ENCODE measurements around the gene FFAR3.
"Not testable (repeated sequence)": the region's sequence is repeated elsewhere in the genome, so short reads cannot be mapped to it uniquely, and the experiment has no call there.

Gene FFAR3

GRCh38 chr19:35350591-35350990 lies 7.7 kb upstream of the FFAR3 start:
- no peak for DNase-seq (ENCODE audit: low read depth)

- DNase-seq (ENCODE audit: low read depth) = no peak
Measured at GRCh38 chr19:35351411-35352176, 6.7 kb upstream of the FFAR3 start.

- no peak for DNase-seq (ENCODE audit: low read depth)
Measured at GRCh38 chr19:35352177-35352447, 6.1 kb upstream of the FFAR3 start.

GRCh38 chr19:35352448-35353304 lies 5.6 kb upstream of the FFAR3 start:
- DNase-seq (ENCODE audit: low read depth) = peak; percentile 77

- DNase-seq (ENCODE audit: low read depth) = peak; percentile 26
Measured at GRCh38 chr19:35353635-35354034, 4.6 kb upstream of the FFAR3 start.

GRCh38 chr19:35354898-35355297 lies 3.4 kb upstream of the FFAR3 start:
- no peak for DNase-seq (ENCODE audit: low read depth)

GRCh38 chr19:35355791-35356460 lies 2.3 kb upstream of the FFAR3 start:
- no peak for DNase-seq (ENCODE audit: low read depth)

- DNase-seq (ENCODE audit: low read depth) = not testable (repeated sequence)
Measured at GRCh38 chr19:35358834-35359233, 574 bp downstream of the FFAR3 start.

GRCh38 chr19:35359395-35359794 lies 1.1 kb downstream of the FFAR3 start:
- DNase-seq (ENCODE audit: low read depth) = not testable (repeated sequence)

GRCh38 chr19:35360081-35360480 lies 1.8 kb downstream of the FFAR3 start:
- DNase-seq (ENCODE audit: low read depth) = not testable (repeated sequence)

GRCh38 chr19:35360880-35361420 lies 2.7 kb downstream of the FFAR3 start:
- no peak for DNase-seq (ENCODE audit: low read depth)

- no peak for DNase-seq (ENCODE audit: low read depth)
Measured at GRCh38 chr19:35362261-35363000, 4.2 kb downstream of the FFAR3 start.

- no peak for DNase-seq (ENCODE audit: low read depth)
Measured at GRCh38 chr19:35363001-35363590, 4.8 kb downstream of the FFAR3 start.

GRCh38 chr19:35363711-35364425 lies 5.6 kb downstream of the FFAR3 start:
- no peak for DNase-seq (ENCODE audit: low read depth)

- no peak for DNase-seq (ENCODE audit: low read depth)
Measured at GRCh38 chr19:35365303-35365702, 7.0 kb downstream of the FFAR3 start.

- DNase-seq (ENCODE audit: low read depth) = no peak
Measured at GRCh38 chr19:35368378-35368777, 10.1 kb downstream of the FFAR3 start.

GRCh38 chr19:35369522-35369921 lies 11.3 kb downstream of the FFAR3 start:
- DNase-seq (ENCODE audit: low read depth) = no peak

- DNase-seq (ENCODE audit: low read depth) = no peak
Measured at GRCh38 chr19:35370722-35371121, 12.5 kb downstream of the FFAR3 start, which contains the start of gene GPR42. Gene GPR42, plus strand, starts transcription at chr19:35371068. Its CDS starts 292 bp downstream, at chr19:35371360.

- no peak for DNase-seq (ENCODE audit: low read depth)
Measured at GRCh38 chr19:35373492-35373891, 15.2 kb downstream of the FFAR3 start.

- DNase-seq (ENCODE audit: low read depth) = not testable (repeated sequence)
Measured at GRCh38 chr19:35374031-35374430, 15.8 kb downstream of the FFAR3 start.

All from iris pigment epithelial cell (primary cell).